NCI-H1105 (cell line): ENCODE measurements around the gene M6PR.
A peak's percentile ranks its signal among the peaks of the same experiment; 100 is the strongest.

ENCODE experiments used
- DNase-seq: peaks from one replicate; lab custom pipeline; 2025; lab: John Stamatoyannopoulos, UW

Gene M6PR

DNA sequence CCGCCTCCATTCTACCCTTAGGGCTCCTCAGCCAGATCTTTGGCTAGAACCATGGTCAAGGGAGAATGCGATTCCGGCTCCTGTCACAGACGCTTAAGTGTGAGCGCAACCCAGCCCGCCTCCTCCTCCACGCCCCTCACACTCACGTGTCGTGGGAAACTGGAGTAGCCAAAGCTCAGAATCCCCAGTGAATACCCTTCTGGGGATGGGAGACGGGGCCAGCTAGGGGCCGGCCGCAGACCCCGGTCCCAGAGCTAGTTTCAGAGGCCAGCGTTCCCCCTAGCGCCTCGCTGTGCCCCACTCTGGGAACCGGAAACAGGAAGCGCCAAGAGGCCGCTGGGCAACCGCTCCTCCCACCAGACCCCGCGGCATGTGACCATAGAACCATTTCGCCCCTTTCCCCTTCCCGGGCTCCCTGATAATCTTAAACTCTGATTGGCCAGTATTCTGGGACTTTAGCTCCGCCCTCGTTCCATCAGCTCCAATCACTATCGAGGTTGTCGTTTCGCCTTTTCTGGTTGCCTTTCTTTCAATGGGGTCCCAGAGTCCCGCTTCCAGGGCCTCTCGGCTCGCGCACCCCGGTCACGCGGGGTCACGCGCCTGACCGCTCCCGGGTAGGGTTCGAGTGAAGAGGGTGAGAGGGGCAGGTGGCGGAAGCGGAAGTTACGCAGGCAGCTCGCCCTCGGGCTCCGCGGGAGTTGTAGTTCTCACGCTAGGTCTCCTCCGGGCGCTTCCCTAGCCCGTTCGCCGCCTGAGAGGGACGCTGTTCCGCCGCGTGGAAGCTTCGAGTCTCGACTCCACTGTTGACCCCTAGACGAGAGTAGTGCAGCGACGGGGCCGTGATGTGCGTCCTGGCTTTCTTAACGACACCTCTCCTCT is at the start of gene M6PR:
M6PR (minus strand) TSS at position 304 of the 879 bp plus-strand sequence. CDS start 3,241 bp downstream, outside the sequence.
- DNase-seq = peak; percentile 100

DNA sequence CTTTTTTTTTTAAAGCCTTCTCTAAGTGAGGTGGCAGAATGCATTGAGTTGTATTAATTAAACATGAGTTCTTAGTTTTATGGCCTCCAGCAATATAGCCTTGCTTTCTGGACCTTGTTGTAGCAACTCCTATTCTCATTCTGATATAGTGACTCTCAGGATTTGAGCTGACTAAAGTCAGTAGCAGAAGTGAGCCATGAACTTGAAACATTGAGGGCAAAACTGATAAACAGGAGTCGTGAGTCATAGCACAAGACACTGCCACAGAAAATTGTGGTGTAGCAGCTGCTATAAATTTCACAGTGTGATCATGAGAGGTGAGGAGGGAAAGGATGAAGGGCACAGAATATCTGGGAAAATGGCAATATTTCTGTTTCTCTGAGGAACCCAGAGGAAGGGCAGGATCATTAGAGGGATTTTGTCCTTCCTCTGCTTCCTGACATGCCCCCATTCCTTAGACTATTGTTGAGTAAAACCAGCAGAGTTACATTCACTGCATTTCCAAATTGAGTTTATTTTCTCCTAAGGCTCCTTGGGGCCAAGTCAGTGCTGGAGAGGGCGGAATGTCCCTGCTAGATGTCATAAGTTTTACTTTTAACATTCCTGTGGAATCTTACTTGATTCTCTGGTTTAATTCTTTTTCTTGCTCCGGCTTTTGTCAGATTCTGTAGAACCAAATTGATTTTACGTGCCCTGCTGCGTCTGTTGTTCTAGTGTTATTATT is 47.4 kb upstream of the M6PR start:
- DNase-seq = no peak

DNA sequence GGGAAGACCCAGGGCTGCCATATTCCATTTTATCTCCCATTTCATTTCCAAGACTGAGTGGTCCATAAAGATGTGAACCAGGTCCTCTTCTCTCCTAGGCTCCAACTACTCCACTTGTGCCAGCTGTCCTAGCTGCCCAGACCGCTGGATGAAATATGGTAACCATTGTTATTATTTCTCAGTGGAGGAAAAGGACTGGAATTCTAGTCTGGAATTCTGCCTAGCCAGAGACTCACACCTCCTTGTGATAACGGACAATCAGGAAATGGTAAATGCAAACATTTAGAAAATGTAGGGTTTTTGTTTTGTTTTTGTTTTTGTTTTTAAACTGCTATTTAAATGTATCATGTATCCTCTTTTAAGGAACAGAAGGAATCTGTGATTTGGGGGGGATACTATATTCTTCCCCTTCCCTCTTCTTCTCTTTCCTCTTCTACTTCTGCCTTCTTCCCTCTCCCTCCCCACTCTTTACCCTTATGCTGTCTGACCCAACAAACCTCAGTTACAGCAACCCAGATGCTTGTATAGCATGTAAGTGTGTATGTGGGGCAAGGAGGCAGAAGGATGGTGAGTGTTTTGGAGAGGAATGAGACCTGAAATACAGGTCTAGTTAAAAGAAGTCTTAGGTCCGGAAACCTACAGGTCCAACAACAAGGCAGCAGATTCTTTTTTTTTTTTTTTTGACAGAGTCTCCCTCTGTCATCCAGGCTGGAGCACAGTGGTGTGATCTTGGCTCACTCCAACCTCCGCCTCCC is 45.8 kb upstream of the M6PR start:
- no peak for DNase-seq

DNA sequence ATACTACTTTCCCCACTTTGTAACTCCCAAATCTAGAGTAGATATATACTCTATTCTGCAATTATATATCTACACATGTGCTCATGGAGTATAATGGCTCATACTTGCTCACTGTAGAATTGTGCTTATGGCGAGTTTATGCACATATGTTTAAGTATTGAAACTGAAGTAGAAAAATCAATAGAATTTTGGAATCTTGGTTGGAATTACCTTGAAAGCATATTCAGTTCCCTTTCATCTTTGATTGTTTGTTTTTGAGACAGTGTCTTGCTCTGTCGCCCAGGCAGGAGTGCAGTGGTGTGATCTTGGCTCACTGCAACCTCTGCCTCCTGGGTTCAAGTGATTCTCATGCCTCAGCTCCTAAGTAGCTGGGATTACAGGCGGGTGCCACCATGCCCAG is 44.4 kb upstream of the M6PR start:
- no peak for DNase-seq

DNA sequence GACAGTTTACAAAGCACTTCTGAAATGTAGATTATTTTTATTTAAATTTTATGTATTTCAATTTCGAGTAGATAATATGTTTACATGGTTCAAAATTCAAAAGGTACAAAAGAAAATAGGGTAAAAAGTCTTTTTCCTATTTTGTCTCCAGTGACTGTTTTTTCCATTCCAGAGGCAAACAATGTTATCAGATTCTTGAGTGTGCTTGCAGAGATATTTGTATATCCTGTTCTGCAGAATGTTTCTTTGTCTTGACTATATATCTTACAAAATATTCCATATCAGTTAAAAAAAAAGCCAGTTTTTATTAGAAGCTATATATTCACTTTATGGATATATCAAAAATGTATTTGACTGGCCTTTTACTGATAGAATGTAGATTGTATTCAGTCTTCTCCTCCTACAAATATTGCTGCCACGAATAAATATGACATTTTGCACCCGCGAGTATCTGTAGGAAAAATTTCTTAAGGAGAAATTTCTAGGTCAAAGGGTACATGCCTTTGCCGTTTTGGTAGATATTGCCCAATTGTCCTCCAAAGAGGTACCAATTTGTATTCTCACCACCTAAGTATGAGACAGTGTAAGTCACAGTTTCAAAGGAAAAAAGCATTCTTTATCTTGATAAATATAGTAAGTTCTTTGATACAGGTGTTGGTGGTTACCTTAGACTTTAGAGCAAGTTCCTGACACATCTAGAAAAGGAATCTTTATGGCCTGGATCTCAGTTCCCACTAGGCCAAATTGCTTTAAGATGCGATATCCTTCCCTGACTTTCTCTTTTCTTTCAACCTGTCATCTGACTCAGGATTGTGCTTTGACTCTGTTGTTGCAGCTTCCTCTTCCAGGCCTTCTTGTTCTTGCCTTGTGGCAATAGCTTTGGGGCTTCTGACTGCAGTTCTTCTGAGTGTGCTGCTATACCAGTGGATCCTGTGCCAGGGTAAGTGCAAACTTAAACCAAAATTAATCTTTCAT is 42.2 kb upstream of the M6PR start:
- DNase-seq = no peak

DNA sequence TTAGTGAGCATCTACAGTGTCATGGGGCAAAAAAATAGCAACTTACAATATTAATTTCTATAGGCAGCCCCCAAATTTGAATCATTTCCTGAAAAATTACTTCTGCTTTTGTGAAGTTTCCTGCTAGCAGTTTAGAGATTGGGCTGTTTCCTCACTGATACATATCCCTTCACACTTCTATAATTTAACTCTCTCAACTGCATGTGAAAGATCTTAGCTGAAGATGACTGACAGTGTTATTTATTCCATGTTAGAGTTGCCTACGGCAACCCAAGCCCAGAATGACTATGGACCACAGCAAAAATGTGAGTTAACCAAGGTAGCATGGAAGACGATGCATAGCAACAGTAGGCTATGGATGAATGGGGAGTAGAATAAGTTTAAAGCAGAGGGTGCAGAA is 40.0 kb upstream of the M6PR start, which contains the start of gene KLRG1:
KLRG1 (plus strand) TSS at position 134 of the 400 bp plus-strand sequence; CDS start at position 224, 90 bp downstream.
- no peak for DNase-seq

DNA sequence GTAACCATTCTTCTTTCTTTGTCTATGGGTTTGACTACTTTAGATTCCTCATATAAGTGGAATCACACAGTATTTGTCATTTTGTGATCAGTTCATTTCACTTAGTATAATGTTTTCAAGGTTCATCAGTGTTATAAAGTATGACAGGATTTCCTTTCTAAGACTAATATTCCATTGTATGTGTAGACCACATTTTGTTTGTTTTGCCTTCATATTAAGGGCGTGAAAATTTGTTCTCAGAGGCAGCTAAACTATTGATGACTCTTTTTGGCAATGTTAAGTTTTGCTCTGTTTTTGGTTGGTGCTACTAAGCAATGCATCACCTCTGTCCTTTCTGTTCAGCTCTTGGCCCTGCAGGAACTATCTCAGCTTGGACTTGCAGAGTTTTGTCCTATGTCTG is 38.2 kb upstream of the M6PR start:
- DNase-seq = no peak

DNA sequence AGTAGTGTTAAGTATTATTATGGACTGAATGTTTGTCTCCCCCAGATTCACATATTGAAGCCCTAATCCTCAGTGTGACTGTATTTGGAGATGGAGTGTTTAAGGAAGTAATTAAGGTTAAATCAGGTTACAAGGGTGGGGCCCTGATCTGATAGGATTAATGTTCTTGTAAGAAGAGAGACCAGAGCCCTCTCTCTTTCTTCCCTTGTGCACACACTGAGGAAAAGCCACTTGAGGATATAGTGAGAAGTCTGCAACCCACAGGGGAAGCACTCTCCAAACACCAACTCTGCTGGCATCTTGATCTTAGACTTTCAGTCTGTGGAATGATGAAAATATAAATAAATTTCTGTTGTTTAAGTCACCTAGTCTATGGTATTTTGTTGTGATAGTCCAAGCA is 37.7 kb upstream of the M6PR start:
- no peak for DNase-seq

DNA sequence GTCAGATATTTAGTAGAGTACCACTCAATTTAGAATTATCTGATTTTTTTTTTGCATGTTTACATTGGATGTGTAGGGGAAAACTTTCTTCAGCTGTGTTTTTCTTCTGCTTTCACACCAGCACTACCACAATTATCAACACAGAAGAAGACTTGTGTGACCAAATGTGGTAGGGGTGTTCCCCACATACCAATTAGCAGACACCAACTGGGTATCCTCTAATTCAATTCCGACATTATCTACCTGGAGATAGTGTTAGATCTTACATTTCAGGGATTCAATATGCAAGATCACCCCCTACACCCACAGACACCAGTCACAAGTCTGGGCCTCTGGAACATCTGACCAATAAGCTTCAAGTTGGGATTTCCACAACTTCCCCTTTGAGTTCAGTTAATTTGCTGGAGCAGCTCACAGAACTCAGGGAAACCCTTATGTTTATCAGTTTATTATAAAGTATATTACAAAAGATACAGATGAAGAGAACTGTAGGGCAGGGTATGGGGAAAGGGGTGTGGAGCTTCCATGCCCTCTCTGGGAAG is 35.8 kb upstream of the M6PR start:
- DNase-seq = no peak

DNA sequence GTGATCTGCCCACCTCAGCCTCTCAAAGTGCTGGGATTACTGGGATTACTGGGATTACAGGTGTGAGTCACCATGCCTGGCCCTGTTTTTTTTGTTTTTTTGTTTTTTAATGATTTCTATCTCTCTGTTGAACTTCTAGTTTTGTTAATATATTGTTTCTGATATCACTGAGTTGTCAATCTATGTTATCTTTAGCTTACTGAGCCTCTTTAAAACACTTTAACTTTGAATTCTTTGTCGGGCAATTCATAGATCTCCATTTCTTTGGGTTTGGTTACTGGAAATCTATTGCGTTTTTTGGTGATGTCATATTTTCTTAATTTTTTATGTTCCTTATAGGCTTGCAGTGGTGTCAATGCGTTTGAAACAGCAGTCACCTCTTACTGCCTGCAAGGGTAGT is 30.7 kb upstream of the M6PR start:
- DNase-seq = no peak

DNA sequence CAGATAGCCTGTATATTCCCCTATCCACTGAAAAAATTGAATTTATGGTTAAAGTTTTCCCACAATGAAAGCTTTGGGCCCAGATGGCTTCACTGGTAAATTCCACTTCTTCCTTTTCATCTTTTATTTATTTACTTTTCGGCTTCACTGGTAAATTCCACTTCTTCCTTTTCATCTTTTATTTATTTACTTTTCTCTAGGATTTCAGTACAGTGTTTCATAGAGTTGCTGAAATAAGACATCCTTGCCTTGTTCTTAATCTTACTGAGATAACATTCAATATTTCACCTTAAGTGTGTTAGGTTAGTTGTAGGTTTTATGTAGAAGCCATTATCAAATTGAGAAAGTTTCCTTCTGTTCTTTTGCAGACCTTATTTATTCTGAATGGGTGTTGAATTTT is 21.0 kb upstream of the M6PR start:
- DNase-seq = no peak

DNA sequence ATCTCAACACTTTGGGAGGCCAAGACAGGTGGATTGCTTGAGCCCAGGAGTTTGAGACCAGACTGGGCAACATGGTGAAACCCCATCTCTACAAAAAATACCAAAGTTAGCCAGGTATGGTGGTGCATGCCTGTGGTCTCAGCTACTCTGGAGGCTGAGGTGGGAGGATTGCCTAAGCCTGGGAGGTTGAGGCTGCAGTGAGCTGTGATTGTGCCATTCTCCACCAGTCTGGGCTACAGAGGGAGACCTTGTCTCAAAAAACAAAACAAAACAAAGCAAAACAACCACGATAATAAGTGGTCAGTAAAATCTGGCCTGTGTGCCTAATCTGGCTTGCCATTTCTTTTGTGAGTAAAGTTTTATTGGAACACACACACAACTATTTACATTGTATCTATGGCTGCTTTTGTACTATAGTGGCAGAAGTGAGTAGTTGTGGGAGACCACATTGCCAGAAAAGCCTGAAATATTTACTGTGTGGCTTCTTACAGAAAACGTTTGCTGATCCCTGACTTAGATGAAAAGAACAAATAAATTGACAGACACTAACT is 20.5 kb upstream of the M6PR start:
- no peak for DNase-seq

DNA sequence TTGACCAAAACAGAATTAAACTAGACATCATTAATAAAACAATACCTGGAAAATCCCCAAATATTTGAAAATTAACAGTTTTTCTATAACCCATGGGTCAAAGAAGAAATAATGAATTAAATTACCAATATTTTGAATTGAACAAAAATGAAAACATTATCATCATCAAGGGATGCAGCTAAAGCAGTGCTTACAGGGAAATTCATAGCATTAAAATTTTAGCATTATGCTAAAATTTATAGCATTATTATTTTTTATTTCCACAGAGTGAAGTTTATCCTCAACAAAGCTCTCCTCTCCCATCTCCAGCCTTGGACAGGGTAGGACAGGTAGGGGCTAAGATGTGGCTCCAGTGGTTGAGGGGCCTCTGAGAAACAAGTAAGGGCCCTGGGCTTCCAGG is 19.3 kb upstream of the M6PR start:
- DNase-seq = no peak

DNA sequence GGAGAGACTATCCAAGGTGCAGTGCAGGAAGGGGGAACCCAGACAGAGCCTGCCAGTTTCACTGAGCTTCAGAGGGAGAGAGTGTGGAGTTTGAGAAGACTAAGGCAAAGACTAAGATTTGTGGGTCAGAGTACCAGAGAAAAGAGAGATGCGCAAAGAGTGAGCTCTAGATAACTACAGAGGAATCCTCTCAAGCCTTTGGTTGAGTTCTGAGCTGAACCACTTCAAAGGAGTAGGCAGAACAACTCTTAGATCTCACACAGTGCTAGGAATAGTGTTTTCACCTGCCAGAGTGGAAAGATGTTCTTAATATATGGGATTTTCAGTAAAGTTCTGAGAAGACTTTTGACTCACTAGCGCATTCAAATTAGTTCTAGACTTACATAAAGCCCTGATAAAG is 10.7 kb upstream of the M6PR start:
- no peak for DNase-seq

DNA sequence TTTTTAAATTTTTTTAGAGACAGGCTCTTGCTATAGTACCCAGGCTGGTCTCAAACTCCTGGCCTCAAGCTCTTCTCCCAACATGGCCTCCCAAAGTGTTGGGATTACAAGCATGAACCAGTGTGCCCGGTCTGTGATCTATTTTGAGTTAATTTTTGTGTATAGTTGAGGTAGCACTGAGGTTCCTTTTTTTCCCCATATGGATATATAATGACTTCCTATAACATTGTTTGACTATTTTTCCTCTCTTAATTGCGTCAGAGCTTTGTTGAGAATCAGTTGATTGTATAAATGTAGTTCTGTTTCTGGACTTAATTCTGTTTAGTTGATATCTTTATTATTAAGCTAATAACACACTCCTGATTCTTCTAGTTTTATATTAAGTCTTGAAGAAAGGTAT is 8.6 kb upstream of the M6PR start:
- DNase-seq = no peak

DNA sequence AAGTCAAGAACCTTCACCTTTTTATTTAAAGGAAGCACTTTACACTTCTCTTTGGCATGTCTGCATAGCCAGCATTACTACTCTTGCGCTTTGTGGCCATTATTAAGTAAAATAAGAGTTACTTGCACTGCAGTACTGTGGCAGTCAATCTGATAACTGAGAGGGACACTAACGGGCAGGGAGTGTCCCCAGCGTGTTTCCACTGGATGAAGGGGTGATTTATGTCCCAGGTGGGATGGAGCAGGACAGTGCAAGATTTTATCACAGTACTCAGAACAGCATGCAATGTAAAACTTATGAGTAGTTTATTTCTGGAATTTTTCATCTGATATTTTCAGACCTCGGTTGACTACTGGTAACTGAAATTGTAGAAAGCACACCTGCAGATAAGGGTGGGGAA is 8.1 kb upstream of the M6PR start:
- no peak for DNase-seq

DNA sequence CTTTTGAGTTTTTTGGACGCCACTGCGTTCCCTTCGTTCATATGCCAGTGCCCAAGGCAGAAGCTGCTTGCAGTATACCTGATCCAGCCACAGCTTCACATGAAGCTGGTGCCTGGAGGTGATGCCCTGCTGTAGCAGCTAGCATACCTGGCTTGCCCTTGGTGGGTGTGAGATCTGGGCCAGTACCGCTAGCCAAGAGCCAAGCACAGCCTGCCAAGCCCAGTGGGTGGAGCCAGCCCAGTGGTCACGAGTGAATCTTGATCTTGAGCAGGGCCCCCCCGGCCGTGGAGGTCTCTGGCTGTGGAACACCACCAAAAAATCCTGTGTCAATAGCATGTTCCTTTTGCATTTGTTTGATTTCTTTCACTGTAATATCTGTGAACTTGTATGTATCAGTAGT is 7.3 kb upstream of the M6PR start:
- no peak for DNase-seq

DNA sequence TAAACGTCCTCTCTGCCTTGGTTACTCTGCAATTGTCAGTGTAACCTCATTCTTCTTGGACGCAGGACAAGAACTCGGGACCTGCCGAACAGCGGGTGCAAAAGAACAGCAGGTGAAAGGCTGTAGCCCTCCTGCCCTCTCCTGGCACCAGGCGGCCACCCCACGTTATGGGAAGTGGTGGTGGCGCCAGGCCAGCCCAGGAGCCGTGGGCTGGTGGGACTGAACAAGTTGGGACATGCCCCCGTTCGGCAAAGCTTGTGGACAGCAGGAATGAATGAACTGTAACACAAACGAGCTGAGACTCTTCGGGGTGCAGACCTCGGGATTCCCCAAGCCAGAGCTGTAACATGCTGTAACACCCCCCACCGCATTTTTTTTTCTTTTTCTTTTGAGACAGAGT is 6.6 kb upstream of the M6PR start:
- DNase-seq = no peak

DNA sequence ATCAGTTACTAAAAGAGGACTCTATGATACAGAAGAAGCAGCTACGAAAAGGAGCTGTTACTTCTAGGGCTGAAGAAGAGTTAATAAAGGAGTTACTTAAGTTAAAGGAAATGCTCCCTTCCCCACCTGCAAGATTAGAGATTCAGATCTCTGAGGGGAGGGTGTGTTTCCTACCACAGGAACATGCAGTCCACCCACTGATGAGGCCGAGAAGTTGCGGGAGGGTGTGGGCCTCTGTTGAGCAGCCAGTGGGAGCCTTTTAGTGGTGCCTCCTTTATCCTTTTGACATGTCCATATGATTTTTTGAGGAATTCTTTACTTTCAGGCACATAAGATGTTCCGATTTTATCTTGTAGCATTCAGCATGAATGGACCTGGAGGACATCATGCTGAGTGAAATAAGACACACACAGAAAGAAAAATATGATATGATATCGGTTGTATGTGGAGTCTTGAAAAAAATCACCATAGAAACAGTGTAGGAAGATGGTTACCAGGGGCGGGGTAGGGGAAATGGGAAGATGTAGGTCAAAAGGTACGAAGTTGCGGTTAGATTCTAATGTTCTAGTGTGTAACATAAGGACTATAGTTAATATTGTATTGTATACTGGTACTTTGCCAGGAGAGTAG is 4.4 kb upstream of the M6PR start:
- no peak for DNase-seq

DNA sequence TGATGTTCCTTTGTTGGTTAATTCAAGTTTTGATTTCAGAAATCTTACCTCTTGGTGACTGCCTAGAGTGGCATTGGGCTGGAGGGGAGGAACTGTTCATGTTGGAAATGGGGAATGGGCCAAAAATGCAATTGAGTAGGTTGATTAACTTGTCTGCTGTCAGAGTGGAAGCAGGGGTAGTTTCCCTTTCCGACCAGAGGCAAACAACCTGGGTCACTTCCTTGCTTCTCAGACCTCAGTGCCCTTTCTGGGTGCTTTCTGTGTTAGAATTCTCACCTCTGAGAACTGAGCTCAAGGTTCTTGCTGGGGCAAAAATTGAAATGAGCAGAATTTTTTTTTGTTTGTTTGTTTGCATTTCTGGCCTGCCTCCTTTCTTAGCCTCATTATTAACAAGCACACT is 2.3 kb upstream of the M6PR start:
- DNase-seq = no peak
